Neutrophil (primary cell): ENCODE data around the gene LSR.

ENCODE experiments used
- H3K27ac ChIP-seq: fragments of 200-600 bp; sonication (generic); 2 replicates; pipeline ENCODE4 v1.5.1; 2016; ENCODE audit warnings: mild to moderate bottlenecking, moderate library complexity
- H3K27me3 ChIP-seq: fragments of 200-600 bp; sonication (generic); 2 replicates; pipeline ENCODE4 v1.6.0; 2016; ENCODE audit warnings: mild to moderate bottlenecking
- H3K36me3 ChIP-seq: fragments of 200-600 bp; sonication (generic); 2 replicates; pipeline ENCODE4 v1.5.1; 2017
- H3K4me1 ChIP-seq, 2 experiments: fragments of 200-600 bp in 1 of 2; sonication (generic) in 1 of 2; 1 replicate in 1 of 2; 2 replicates in 1 of 2; pipeline versions ENCODE4 v1.5.1 to v1.6.1; 2013 to 2016; ENCODE audit warnings: low read depth in 1 of 2, low read length in 1 of 2, mild to moderate bottlenecking in 1 of 2, moderate library complexity in 1 of 2; ENCODE audit not compliant: control insufficient read depth in 1 of 2, insufficient read depth in 1 of 2
- H3K4me3 ChIP-seq, 2 experiments: fragments of 200-600 bp in 1 of 2; sonication (generic) in 1 of 2; 1 replicate in 1 of 2; 2 replicates in 1 of 2; pipeline ENCODE4 v1.5.1; 2013 to 2016; ENCODE audit warnings: low read depth in 1 of 2, low read length in 1 of 2, mild to moderate bottlenecking in 1 of 2, moderate library complexity in 1 of 2
- H3K9me3 ChIP-seq: fragments of 200-600 bp; sonication (generic); 2 replicates; pipeline ENCODE4 v1.5.1; 2016
- TF ChIP-seq, protein P1 (sequence below): fragments of 200-600 bp; sonication (generic); IDR thresholded peaks from 2 replicates; pipeline ENCODE4 v1.5.1; 2016; ENCODE audit warnings: antibody characterized with exemption

LSR gene

DNA sequence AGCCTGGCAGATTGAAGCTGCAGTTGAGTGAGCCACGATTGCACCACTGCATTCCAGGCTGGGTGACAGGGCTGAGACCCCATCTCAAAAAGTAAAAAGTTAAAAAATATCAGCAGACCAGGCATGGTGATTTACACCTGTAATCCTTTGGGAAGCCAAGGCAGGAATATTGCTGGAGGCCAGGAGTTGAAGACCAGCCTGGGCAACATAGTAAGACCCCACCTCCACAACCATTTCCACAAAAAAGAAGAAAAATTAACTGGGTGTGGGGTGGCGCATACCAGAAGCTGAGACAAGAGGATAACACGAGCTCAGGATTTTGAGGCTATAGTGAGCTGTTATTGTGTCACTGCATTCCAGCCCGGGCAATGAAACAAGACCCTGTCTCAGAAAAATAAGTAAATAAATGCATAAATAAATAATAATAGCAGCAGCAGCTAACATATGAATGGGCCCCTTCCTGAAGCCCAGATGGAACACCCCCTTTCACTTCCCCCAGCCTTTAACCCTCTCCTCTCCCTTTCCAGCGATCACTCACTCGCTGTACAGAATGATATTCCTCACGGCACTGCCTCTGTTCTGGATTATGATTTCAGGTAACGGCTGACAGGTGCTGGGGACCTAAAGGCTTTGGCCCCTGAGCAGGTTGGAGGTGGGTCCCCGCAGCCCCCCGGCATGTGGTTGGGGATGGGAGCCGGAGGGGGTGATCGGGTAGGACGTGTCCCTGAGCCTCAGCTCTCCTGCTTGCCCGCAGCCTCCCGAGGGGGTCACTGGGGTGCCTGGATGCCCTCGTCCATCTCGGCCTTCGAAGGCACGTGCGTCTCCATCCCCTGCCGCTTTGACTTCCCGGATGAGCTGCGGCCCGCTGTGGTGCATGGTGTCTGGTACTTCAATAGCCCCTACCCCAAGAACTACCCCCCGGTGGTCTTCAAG, 46.3 kb downstream of the LSR start:
- TF ChIP-seq, protein P1, sequence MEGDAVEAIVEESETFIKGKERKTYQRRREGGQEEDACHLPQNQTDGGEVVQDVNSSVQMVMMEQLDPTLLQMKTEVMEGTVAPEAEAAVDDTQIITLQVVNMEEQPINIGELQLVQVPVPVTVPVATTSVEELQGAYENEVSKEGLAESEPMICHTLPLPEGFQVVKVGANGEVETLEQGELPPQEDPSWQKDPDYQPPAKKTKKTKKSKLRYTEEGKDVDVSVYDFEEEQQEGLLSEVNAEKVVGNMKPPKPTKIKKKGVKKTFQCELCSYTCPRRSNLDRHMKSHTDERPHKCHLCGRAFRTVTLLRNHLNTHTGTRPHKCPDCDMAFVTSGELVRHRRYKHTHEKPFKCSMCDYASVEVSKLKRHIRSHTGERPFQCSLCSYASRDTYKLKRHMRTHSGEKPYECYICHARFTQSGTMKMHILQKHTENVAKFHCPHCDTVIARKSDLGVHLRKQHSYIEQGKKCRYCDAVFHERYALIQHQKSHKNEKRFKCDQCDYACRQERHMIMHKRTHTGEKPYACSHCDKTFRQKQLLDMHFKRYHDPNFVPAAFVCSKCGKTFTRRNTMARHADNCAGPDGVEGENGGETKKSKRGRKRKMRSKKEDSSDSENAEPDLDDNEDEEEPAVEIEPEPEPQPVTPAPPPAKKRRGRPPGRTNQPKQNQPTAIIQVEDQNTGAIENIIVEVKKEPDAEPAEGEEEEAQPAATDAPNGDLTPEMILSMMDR, result no peak
- Histone ChIP-seq H3K4me1 (peaks cover 0 to 4% of the 10 kb centered on the region in 2 experiments), H3K27me3 (peaks cover 46% of the 10 kb centered on the region), H3K27ac (no peak overlapping the region), H3K36me3 (no peaks in the 10 kb centered on the region), H3K4me3 (no peak overlapping the region), H3K9me3 (no peaks in the 10 kb centered on the region)

DNA sequence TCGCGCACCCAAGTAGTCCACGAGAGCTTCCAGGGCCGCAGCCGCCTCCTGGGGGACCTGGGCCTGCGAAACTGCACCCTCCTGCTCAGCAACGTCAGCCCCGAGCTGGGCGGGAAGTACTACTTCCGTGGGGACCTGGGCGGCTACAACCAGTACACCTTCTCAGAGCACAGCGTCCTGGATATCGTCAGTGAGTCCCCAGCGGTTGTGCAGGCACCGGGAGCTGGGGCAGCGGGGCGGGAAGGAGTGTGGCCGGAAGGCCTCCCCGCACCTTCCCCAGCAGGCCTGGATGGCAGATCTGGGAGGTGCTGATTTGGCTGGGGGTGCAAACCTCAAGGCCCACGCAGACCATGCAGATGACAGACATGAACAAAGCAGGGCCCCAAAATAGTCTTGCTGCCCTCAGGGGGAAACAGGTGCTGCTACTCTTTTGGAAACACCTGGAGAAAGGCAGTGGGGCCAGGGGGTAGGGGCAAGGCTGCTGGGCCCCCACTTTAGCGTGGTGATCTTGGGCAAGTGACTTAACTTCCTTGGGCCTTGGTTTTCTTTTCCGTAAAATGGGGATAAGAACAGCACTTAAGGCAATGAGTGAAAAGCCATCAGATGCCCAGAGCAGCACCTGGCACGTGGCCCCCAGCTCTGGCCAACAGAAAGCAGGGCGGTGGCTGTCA, 47.1 kb downstream of the LSR start:
- H3K27ac ChIP-seq, result no peak overlapping the region
- H3K4me3 ChIP-seq, result no peak overlapping the region
- H3K27me3 ChIP-seq, result peaks cover 46% of the 10 kb centered on the region
- no peaks in the 10 kb centered on the region for H3K9me3 ChIP-seq
- TF ChIP-seq, protein P1, result no peak
- no peaks in the 10 kb centered on the region for H3K36me3 ChIP-seq
- peaks cover 0 to 4% of the 10 kb centered on the region in 2 experiments for H3K4me1 ChIP-seq

DNA sequence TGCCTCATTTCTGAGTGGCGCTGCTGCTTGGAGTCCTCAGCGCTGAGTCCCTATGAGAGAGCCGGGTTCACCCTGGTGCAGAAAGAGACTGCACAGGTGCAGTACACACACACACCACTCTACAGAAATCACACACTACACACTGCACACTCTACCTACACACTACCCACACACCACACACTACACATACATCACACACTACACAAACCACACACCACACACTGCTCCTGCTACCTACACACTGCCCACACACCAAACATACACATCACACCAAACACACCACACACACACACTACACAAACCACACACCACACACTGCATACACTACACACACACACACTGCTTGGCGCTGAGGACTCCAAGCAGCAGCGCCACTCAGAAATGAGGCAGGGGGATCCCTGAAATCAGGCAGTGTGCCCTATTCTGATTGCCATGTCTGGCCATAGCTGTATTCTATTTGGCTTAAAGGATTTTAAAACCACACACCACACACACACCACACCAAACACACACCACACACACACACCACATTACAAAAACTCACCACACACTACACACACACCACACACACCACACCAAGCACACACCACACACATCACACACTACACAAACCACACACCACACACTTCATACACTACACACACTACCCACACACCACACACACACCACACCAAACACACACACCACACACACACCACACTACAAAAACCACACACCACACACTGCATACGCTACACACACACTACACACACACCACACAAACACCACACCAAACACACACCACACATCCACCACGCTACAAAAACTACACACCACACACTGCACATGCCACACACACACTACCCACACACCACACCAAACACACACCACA, 48.1 kb downstream of the LSR start:
- no peaks in the 10 kb centered on the region for H3K9me3 ChIP-seq
- H3K36me3 ChIP-seq, result no peaks in the 10 kb centered on the region
- TF ChIP-seq, protein P1, result no peak

DNA sequence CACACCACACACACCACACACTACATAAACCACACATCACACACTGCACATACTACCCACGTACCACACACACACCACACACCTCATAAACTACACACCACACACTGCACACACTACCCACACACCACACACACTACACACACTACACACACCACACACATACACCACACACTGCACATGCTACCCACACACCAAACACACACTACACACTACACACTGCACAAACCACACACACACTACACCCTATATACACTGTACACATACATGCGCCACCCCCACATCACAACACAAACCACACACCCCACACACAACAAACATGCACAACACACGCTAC, 48.7 kb downstream of the LSR start:
- H3K4me3 ChIP-seq, result no peak overlapping the region
- H3K27ac ChIP-seq, result no peak overlapping the region
- H3K9me3 ChIP-seq, result no peaks in the 10 kb centered on the region
- TF ChIP-seq, protein P1, result no peak
- H3K4me1 ChIP-seq, result peaks cover 0 to 4% of the 10 kb centered on the region in 2 experiments
- no peaks in the 10 kb centered on the region for H3K36me3 ChIP-seq
- H3K27me3 ChIP-seq, result peaks cover 46% of the 10 kb centered on the region

More for the DNA sequence above, 48.1 kb downstream of the LSR start:
- Histone ChIP-seq H3K27me3 (peaks cover 46% of the 10 kb centered on the region), H3K4me1 (peaks cover 0 to 4% of the 10 kb centered on the region in 2 experiments), H3K4me3 (no peak overlapping the region), H3K27ac (no peak overlapping the region)

DNA sequence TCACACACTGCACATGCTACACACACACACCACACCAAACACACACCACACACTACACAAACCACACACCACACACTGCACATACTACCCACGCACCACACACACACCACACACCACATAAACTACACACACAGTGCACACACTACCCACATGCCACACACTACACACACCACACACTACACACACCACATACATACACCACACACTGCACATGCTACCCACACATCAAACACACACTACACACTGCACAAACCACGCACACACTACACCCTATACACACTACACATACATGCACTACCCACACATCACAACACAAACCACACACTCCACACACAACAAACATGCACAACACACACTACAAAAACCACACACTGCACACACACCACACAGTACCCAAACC, 49.1 kb downstream of the LSR start:
- H3K36me3 ChIP-seq, result no peaks in the 10 kb centered on the region
- peaks cover 46% of the 10 kb centered on the region for H3K27me3 ChIP-seq
- no peak overlapping the region for H3K27ac ChIP-seq
- no peaks in the 10 kb centered on the region for H3K9me3 ChIP-seq
- TF ChIP-seq, protein P1, result no peak
- peaks cover 0 to 4% of the 10 kb centered on the region in 2 experiments for H3K4me1 ChIP-seq
- no peak overlapping the region for H3K4me3 ChIP-seq
